Measurements from ENCODE around the gene RTN4R.
"Not testable (repeated sequence)": the region's sequence is repeated elsewhere in the genome, so short reads cannot be mapped to it uniquely, and the experiment has no call there.

Gene RTN4R

GRCh38 chr22:20285473-20286311 lies 17.6 kb upstream of the RTN4R start:
- DNase-seq: peak; percentile 41

GRCh38 chr22:20284471-20285086 lies 16.5 kb upstream of the RTN4R start:
- no peak for DNase-seq

GRCh38 chr22:20283674-20284066 lies 15.6 kb upstream of the RTN4R start:
- DNase-seq: no peak

GRCh38 chr22:20282901-20283673 lies 15.0 kb upstream of the RTN4R start:
- DNase-seq: no peak

DNA sequence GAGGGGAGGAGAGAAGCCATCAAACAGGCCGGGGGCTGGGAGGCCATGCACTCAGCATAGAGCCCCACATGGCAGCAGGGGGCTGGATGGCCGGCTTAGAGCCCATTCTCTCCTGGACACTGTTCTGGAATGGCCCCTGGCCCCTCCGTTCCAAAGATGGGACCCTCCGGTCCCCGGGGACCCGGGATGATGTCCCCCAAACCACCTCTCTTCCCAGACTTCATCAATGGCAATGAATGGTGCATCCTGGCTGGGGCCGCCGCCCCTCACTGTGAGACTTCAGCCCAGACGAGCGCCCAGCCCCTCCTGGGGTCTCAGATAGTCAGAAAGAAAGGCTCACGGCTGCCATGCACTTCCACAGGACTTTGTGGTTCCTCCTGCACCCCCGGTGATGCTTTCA lies 13.8 kb upstream of the RTN4R start:
- DNase-seq: no peak

DNA sequence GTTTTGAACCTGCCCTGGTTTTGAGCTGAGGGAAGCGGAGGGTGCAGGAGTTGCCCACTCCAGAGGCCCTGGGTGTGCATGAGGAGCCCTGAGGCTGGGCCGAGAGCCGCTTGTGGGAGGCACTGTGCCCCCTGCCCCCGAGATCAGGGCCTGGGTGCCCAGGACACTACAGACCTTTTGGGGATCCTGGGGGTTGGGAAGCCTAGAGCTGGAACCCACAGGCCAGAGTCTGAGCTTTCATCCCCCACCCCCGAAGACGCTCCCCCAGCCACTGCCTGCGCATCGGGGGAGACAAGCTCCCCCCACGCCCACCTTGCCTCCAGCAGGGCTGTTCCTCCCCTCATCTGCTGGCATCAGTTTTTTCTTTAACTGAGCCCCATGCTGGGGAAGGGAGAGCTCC lies 13.4 kb upstream of the RTN4R start:
- not testable (repeated sequence) for DNase-seq

DNA sequence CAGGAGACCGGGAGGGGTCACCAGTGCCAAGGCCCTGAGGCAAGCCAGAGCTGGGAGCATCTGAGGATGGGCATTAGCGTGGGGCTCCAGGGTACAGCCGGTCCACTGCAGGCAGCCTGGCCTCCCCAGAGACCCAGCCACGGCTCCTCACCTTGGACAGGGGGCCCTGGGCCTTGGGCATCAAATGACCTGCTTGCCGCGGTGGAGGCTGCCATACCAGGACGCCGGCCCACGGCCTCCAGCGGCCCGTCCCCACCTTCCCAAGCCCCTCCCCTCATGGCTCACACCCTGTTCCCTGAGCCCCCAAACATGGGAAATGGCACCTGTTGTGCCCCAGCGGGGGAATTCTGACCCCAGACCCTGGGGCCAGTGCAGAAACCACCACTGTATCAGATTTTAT lies 12.7 kb upstream of the RTN4R start:
- DNase-seq: no peak

DNA sequence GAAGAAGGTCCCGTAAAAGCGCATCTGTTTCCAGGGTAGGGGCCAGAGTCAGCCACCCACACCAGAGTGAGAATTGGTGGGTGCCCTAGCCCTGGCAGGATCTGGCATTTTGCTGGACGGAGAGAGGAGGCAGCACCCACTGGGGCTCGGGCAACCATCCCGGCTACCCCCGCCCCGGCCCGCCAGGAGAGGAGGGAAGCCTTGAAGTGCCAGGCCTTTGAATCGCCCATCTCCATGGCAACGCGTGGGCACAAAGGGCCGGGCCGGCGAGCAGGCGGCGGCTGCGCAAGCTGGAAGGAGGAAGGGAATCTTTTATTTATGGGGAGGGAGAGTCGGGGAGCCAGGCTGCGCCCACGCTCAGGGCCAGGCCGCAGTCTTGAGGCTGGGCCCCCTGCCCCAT lies 12.0 kb upstream of the RTN4R start:
- not testable (repeated sequence) for DNase-seq

DNA sequence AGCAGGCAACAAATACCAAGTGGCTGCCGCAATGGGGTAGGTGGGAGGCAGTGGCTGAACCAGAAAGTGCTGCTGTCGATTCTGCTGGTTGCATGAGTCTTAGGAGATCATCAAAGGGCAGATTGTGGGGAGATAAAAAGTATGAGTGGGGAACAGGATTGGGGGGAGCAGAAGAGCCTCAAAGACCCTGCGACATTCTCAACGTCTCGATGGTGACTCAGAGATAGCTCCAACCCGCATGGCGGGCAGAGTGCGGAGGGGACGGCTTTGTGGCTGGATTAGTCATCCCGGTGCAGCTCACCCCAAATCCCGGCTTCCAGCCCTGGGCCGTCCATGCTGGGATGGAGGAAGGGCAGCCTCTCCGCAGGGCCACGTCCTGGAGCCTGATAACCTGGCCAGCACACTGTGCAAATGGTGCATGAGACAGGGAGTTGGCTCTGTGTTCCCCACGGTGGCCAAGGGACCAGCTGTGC lies 11.6 kb upstream of the RTN4R start:
- DNase-seq: no peak

GRCh38 chr22:20278726-20279490 lies 10.8 kb upstream of the RTN4R start:
- not testable (repeated sequence) for DNase-seq

GRCh38 chr22:20277936-20278635 lies 10.0 kb upstream of the RTN4R start:
- not testable (repeated sequence) for DNase-seq

- DNase-seq: no peak
Observed at GRCh38 chr22:20276468-20276867, 8.3 kb upstream of the RTN4R start.

DNA sequence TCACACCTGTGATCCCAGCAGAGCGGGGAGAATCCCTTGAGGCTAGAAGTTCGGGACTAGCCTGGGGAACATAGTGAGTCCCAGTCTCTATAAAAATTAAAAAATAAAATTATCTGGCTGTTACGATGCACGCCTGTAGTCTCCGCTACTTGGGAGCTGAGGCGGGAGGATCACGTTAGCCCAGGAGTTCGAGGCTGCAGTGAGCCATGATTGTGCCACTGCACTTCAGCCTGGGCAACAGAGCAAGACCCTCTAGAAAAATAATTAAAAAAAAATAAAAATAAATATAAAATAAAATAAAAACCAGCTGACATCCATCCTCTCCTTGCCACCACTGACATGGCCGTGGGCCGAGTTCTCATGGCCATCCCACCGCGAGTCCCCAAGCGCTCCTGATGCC lies 7.7 kb upstream of the RTN4R start:
- DNase-seq: no peak

- not testable (repeated sequence) for DNase-seq
Observed at GRCh38 chr22:20275325-20275724, 7.2 kb upstream of the RTN4R start.

GRCh38 chr22:20274374-20274773 lies 6.3 kb upstream of the RTN4R start:
- not testable (repeated sequence) for DNase-seq

DNA sequence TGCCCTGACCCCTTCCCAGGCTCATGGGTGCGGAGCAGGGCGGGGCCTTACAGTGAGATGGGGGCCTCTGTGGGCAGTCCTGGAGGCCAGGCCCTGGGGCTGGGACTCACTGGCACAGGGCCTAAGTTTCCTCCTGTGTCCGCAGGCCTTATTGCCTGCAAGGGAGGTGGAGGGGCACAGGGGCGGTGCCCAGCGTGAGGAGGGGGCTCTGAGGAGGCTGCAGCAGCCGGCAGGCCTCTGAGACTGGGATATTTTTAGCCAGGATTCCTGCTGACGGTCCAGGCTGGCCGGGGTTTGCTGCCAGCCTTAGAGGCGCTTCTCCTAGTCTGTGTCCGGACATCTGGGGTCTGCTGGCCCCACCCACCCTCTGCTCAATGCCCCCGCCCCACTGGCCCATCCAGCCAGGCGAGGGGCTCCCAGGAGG lies 5.7 kb upstream of the RTN4R start:
- no peak for DNase-seq

DNA sequence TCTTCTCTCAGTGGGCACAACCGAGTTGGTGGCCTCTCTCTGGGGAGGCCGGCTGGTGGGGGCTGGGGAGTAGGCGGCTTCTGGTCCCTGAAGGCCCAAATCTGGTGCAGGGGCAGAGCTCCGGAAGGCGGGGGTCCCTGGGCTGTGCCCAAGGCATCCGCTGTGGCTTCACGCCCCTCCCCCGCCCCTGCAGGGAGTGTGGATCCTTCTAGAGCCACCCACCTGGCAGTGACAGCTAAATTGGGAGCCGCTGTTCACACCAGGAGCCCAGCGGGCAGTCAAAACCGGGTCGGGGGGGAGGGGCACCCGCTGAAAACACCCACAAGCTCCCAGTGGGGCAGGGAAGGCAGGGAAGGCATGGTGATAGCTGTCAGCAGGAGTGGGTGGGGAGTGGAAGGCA lies 4.6 kb upstream of the RTN4R start:
- no peak for DNase-seq

- no peak for DNase-seq
Observed at GRCh38 chr22:20272174-20272573, 4.1 kb upstream of the RTN4R start.

- no peak for DNase-seq
Observed at GRCh38 chr22:20271114-20271994, 3.2 kb upstream of the RTN4R start.

DNA sequence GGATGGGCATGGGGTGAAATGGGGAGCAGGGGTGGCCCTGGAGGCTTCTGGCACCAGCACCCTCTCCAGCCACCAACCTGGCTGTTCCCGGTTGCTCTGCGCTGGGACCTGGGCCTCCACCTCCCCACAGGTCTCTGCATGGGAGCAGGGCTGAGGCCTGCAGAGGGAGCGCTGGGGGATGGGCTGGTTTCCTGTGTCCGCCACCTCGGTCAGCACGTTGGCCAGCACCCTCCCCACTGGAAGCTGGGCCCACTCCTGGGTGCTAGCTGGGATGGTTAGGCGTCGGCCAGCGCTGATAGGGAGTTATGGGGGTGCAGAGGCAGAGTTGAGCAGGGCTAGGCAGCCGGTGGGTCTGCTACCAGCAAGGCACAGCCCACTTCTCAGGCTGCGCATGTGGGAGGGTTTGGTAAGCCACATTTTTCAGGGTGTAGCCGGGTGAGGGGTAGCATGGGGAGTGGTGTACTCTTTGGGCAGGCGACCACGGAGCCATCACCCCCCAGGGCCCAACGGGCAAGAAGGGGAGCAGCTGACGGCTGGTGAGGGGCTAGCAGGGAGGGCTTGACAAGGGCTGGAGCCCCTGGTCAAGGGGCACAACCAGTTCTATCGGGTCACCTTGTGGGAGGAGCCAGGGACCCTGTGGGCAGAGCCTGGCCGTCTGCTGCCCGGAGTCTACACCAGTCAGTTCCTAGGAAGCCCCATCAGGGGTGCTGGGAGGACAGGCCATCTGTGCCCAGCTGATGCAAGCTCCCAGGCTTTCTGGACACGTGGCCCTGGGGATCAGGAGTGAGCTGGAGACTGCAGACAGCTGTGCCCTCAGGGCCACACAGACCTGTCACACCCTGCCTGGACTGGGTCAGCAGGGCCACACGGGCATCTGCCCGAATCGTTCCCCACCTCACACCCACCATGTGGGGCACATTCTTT lies 2.3 kb upstream of the RTN4R start:
- not testable (repeated sequence) for DNase-seq
